H9 (cell line): ENCODE results near the gene PER2. TPM values are rescaled to one million over a fixed set of nuclear protein-coding genes. Genes with fewer than 3 reads are reported as not detected.
"Not testable (repeated sequence)": the region's sequence is repeated elsewhere in the genome, so short reads cannot be mapped to it uniquely, and the experiment has no call there.

ENCODE experiments used
- DNase-seq: peaks from one replicate; pipeline ENCODE4 v3.0.0-alpha.2; 2017
- H2AFZ ChIP-seq: one replicate; pipeline ENCODE4 v1.6.1; 2013; ENCODE audit warnings: mild to moderate bottlenecking, low read length, control low read depth, moderate library complexity
- H2AK5ac ChIP-seq: 2 replicates; pipeline ENCODE4 v1.6.1; 2013; ENCODE audit warnings: low read length, control low read depth, mixed read lengths; ENCODE audit not compliant: insufficient read length
- H2BK120ac ChIP-seq: one replicate; pipeline ENCODE4 v1.6.1; 2013; ENCODE audit warnings: low read depth, mild to moderate bottlenecking, low read length, control low read depth, inconsistent platforms; ENCODE audit not compliant: poor library complexity, severe bottlenecking
- H2BK12ac ChIP-seq: 2 replicates; pipeline ENCODE4 v1.6.1; 2013; ENCODE audit warnings: low read length, control low read depth, mixed read lengths, low read depth; ENCODE audit not compliant: insufficient read length
- H2BK15ac ChIP-seq: 2 replicates; pipeline ENCODE4 v1.6.1; 2013; ENCODE audit warnings: low read depth, low read length, control low read depth
- H2BK20ac ChIP-seq: one replicate; pipeline ENCODE4 v1.6.1; 2013; ENCODE audit warnings: low read depth, mild to moderate bottlenecking, low read length, control low read depth, inconsistent platforms; ENCODE audit not compliant: poor library complexity, severe bottlenecking
- H2BK5ac ChIP-seq: 2 replicates; pipeline ENCODE4 v1.6.1; 2013; ENCODE audit warnings: low read length, control low read depth, mixed read lengths; ENCODE audit not compliant: insufficient read length
- H3K14ac ChIP-seq: 2 replicates; pipeline ENCODE4 v1.6.1; 2013; ENCODE audit warnings: low read length, control low read depth; ENCODE audit not compliant: insufficient read depth
- H3K18ac ChIP-seq: 2 replicates; pipeline ENCODE4 v1.6.1; 2013; ENCODE audit warnings: low read depth, mild to moderate bottlenecking, mixed read lengths, low read length, control low read depth; ENCODE audit not compliant: insufficient read length
- H3K23ac ChIP-seq: 2 replicates; pipeline ENCODE4 v1.6.1; 2013; ENCODE audit warnings: low read length, control low read depth, mixed read lengths, low read depth; ENCODE audit not compliant: insufficient read length
- H3K23me2 ChIP-seq: 2 replicates; pipeline ENCODE4 v1.6.1; 2013; ENCODE audit warnings: low read depth, mild to moderate bottlenecking, mixed read lengths, low read length, control low read depth; ENCODE audit not compliant: insufficient read length, poor library complexity, severe bottlenecking
- H3K27ac ChIP-seq: 2 replicates; pipeline ENCODE4 v1.5.1; 2013; ENCODE audit warnings: low read length, control low read depth, mixed read lengths, low read depth; ENCODE audit not compliant: insufficient read length
- H3K27me3 ChIP-seq: 2 replicates; pipeline ENCODE4 v1.6.1; 2013; ENCODE audit warnings: low read length, control low read depth, inconsistent platforms; ENCODE audit not compliant: insufficient read depth
- H3K4ac ChIP-seq: 2 replicates; pipeline ENCODE4 v1.6.1; 2013; ENCODE audit warnings: low read depth, mild to moderate bottlenecking, control low read depth, inconsistent platforms, low read length, moderate library complexity
- H3K4me1 ChIP-seq: 2 replicates; pipeline ENCODE4 v1.6.1; 2013; ENCODE audit warnings: low read length, control low read depth, inconsistent platforms; ENCODE audit not compliant: insufficient read depth
- H3K4me2 ChIP-seq: 2 replicates; pipeline ENCODE4 v1.6.1; 2013; ENCODE audit warnings: low read length, control low read depth, mixed read lengths; ENCODE audit not compliant: insufficient read length, insufficient read depth
- H3K56ac ChIP-seq: 2 replicates; pipeline ENCODE4 v1.6.1; 2013; ENCODE audit warnings: low read depth, mild to moderate bottlenecking, mixed read lengths, low read length, control low read depth; ENCODE audit not compliant: insufficient read length
- H3K79me1 ChIP-seq: 2 replicates; pipeline ENCODE4 v1.6.1; 2013; ENCODE audit warnings: low read depth, mild to moderate bottlenecking, moderate library complexity, low read length, control low read depth, inconsistent platforms; ENCODE audit not compliant: insufficient read depth, poor library complexity, severe bottlenecking
- H3K79me2 ChIP-seq: 2 replicates; pipeline ENCODE4 v1.6.1; 2013; ENCODE audit warnings: low read length, control low read depth, inconsistent platforms; ENCODE audit not compliant: insufficient read depth
- H3K9ac ChIP-seq: 2 replicates; pipeline ENCODE4 v1.6.1; 2013; ENCODE audit warnings: low read length, control low read depth, mixed read lengths; ENCODE audit not compliant: insufficient read length; ENCODE audit errors: extremely low read depth
- H3K9me3 ChIP-seq: one replicate; pipeline ENCODE4 v1.6.1; 2013; ENCODE audit warnings: low read depth, low read length, inconsistent platforms; ENCODE audit not compliant: control insufficient read depth
- H3T11ph ChIP-seq: one replicate; pipeline ENCODE4 v1.6.1; 2013; ENCODE audit warnings: mild to moderate bottlenecking, low read length, control low read depth, inconsistent platforms
- H4K20me1 ChIP-seq: one replicate; pipeline ENCODE4 v1.6.1; 2013; ENCODE audit not compliant: control insufficient read depth, insufficient read length, insufficient read depth
- H4K5ac ChIP-seq: 2 replicates; pipeline ENCODE4 v1.6.1; 2013; ENCODE audit warnings: low read depth, mild to moderate bottlenecking, mixed read lengths, low read length, control low read depth; ENCODE audit not compliant: insufficient read length
- H4K8ac ChIP-seq: replicated peaks from 2 replicates; pipeline ENCODE4 v1.6.1; 2013; ENCODE audit warnings: low read length, control low read depth, mixed read lengths, low read depth; ENCODE audit not compliant: insufficient read length
- H4K91ac ChIP-seq: 2 replicates; pipeline ENCODE4 v1.6.1; 2013; ENCODE audit warnings: low read depth, mild to moderate bottlenecking, moderate library complexity, mixed read lengths, low read length, control low read depth; ENCODE audit not compliant: insufficient read length
- H3K27ac Mint-ChIP-seq, 3 experiments: 2 replicates in 2 of 3; 3 replicates in 1 of 3; pipeline ENCODE4 v1.8.0; 2020 to 2021; ENCODE audit warnings: mixed read lengths in 3 of 3, mild to moderate bottlenecking in 1 of 3, moderate library complexity in 1 of 3
- H3K27me3 Mint-ChIP-seq: 2 replicates; pipeline ENCODE4 v1.8.0; 2021; ENCODE audit warnings: low read depth, mild to moderate bottlenecking, moderate library complexity, mixed read lengths
- H3K36me3 Mint-ChIP-seq, 3 experiments: 2 replicates in 2 of 3; 3 replicates in 1 of 3; pipeline ENCODE4 v1.8.0; 2020 to 2021; ENCODE audit warnings: low read depth in 3 of 3, mixed read lengths in 3 of 3; ENCODE audit not compliant: insufficient read depth in 1 of 3
- H3K4me1 Mint-ChIP-seq, 2 experiments: 2 replicates each; pipeline ENCODE4 v1.8.0; 2020; ENCODE audit warnings: mixed read lengths in 2 of 2
- H3K4me3 Mint-ChIP-seq, 2 experiments: 2 replicates in 1 of 2; 3 replicates in 1 of 2; pipeline ENCODE4 v1.8.0; 2020 to 2021; ENCODE audit warnings: mild to moderate bottlenecking in 2 of 2, mixed read lengths in 2 of 2, moderate library complexity in 1 of 2
- H3K9me3 Mint-ChIP-seq, 2 experiments: 2 replicates in 1 of 2; 3 replicates in 1 of 2; pipeline ENCODE4 v1.8.0; 2020; ENCODE audit warnings: mild to moderate bottlenecking in 2 of 2, mixed read lengths in 2 of 2, moderate library complexity in 1 of 2
- WGBS: extraction: QIAGEN DNeasy Blood & Tissue Kit; methylation state at CpG from one replicate; pipeline ENCODE4 v1.1.7; 2013; ENCODE audit warnings: missing lambda C conversion rate, low lambda C conversion rate, mixed read lengths; ENCODE audit not compliant: insufficient read length; ENCODE audit errors: extremely low coverage; 5-methylcytosine and 5-hydroxymethylcytosine counted together
- total RNA-seq: library from RNA; stranded (reverse); gene quantifications from 2 replicates; pipeline ENCODE4 v1.2.1, GENCODE V29; 2021
- TF ChIP-seq, protein P1 (sequence below): fragments of 200-600 bp; sonication (generic); conservative IDR thresholded peaks from 3 replicates; pipeline ENCODE4 v1.8.0; 2021; ENCODE audit warnings: antibody characterized with exemption, mild to moderate bottlenecking

The PER2 gene
- total RNA-seq, 1 experiment from 2014 or later: 12.9 TPM

- Histone ChIP-seq H3K14ac (no peak overlapping the region), H2BK15ac (no peak overlapping the region), H3K27ac (no peak overlapping the region), H2BK120ac (no peak overlapping the region), H4K5ac (no peak overlapping the region), H3K9me3 (no peaks in the 10 kb centered on the region), H2BK20ac (no peak overlapping the region), H3K23me2 (no peaks in the 10 kb centered on the region), H4K20me1 (no peaks in the 10 kb centered on the region), H2AK5ac (no peak overlapping the region), H3K9ac (no peak overlapping the region), H3K79me1 (no peaks in the 10 kb centered on the region), H4K91ac (no peak overlapping the region), H2BK5ac (no peak overlapping the region), H4K8ac (no peak overlapping the region), H3K23ac (no peak overlapping the region), H2AFZ (no peak overlapping the region), H3K18ac (no peak overlapping the region), H3K27me3 (no peaks in the 10 kb centered on the region), H3T11ph (no peak overlapping the region), H3K4me2 (no peak overlapping the region), H2BK12ac (no peak overlapping the region), H3K4me1 (no peaks in the 10 kb centered on the region), H3K4ac (no peak overlapping the region), H3K56ac (no peak overlapping the region), H3K79me2 (no peaks in the 10 kb centered on the region)
- no CpG with 5 or more reads among the region's 2 CpGs for WGBS
- Mint-ChIP-seq H3K27ac (peak overlapping the region in 1 of 3 experiments; percentile 88; a peak in 1 of 7 replicates), H3K4me3 (no peak overlapping the region), H3K36me3 (peaks cover 0 to 10% (median 0%) of the 10 kb centered on the region in 3 experiments; a peak in 5 of 7 replicates), H3K4me1 (peaks cover 0 to 3% of the 10 kb centered on the region in 2 experiments; a peak in 1 of 4 replicates), H3K9me3 (no peaks in the 10 kb centered on the region), H3K27me3 (no peaks in the 10 kb centered on the region)
- no peak for DNase-seq
- TF ChIP-seq, protein P1, sequence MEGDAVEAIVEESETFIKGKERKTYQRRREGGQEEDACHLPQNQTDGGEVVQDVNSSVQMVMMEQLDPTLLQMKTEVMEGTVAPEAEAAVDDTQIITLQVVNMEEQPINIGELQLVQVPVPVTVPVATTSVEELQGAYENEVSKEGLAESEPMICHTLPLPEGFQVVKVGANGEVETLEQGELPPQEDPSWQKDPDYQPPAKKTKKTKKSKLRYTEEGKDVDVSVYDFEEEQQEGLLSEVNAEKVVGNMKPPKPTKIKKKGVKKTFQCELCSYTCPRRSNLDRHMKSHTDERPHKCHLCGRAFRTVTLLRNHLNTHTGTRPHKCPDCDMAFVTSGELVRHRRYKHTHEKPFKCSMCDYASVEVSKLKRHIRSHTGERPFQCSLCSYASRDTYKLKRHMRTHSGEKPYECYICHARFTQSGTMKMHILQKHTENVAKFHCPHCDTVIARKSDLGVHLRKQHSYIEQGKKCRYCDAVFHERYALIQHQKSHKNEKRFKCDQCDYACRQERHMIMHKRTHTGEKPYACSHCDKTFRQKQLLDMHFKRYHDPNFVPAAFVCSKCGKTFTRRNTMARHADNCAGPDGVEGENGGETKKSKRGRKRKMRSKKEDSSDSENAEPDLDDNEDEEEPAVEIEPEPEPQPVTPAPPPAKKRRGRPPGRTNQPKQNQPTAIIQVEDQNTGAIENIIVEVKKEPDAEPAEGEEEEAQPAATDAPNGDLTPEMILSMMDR: no peak
These were observed 47.7 kb upstream of the PER2 start for GRCh38 chr2:238336151-238336550.

DNA sequence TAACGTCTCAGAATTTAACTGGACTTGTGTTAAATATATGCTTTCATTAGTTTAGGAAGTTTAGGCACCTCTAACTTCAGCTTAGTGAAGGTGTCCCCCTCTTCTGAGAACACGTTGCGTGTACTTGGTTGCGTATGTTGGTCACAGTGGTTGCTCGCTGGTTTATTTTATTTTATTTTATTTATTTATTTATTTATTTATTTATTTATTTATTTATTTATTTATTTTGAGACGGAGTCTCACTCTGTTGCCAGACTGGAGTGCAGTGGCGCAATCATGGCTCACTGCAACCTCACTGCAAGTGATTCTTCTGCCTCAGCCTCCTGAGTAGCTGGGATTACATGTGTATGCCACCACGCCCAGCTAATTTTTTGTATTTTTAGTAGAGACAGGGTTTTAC is 47.2 kb upstream of the PER2 start:
- not testable (repeated sequence) for H4K5ac ChIP-seq, H2BK120ac ChIP-seq, H3K23me2 ChIP-seq, H3K23ac ChIP-seq, H3K9me3 ChIP-seq, H2BK15ac ChIP-seq, H3K18ac ChIP-seq, H2AK5ac ChIP-seq, H3K4me1 ChIP-seq, H4K8ac ChIP-seq, H3K27me3 Mint-ChIP-seq, H2BK20ac ChIP-seq, H3K4me3 Mint-ChIP-seq, H3K27ac Mint-ChIP-seq, DNase-seq, H4K91ac ChIP-seq, H3K9me3 Mint-ChIP-seq, H4K20me1 ChIP-seq, H3K4ac ChIP-seq, H2BK12ac ChIP-seq, H3K56ac ChIP-seq, H2BK5ac ChIP-seq, H3K79me2 ChIP-seq, H3K27me3 ChIP-seq, H3K4me2 ChIP-seq, H3K14ac ChIP-seq, H3K79me1 ChIP-seq, H3K9ac ChIP-seq, H3T11ph ChIP-seq, H2AFZ ChIP-seq, H3K4me1 Mint-ChIP-seq, H3K27ac ChIP-seq
- WGBS: no CpG with 5 or more reads among the region's 8 CpGs
- peaks cover 0 to 10% (median 0%) of the 10 kb centered on the region in 3 experiments; a peak in 5 of 7 replicates for H3K36me3 Mint-ChIP-seq
